DND-41 (cell line): ENCODE data around the gene SMIM41.

Source experiments
- ATAC-seq: fragments of 200-7000 bp; cut with Tn5 transposase; 3 replicates; pipeline ENCODE4 v1.9.1; 2021; ENCODE audit warnings: low read depth; ENCODE audit not compliant: insufficient read depth
- DNase-seq: peaks from one replicate; pipeline ENCODE4 v3.0.0-alpha.2; 2020
- H2AFZ ChIP-seq: 2 replicates; pipeline ENCODE4 v1.6.0; 2012; ENCODE audit warnings: low read depth, low read length
- H3K27ac ChIP-seq: 2 replicates; pipeline ENCODE4 v1.5.1; 2012; ENCODE audit warnings: low read length, inconsistent platforms
- H3K27me3 ChIP-seq: fragments of 200-600 bp; sonication (generic); 2 replicates; pipeline ENCODE4 v1.6.0; 2012; ENCODE audit warnings: low read length, mild to moderate bottlenecking, inconsistent platforms; ENCODE audit not compliant: insufficient read depth, poor library complexity
- H3K36me3 ChIP-seq: 2 replicates; pipeline ENCODE4 v1.5.1; 2012; ENCODE audit warnings: low read length, inconsistent platforms; ENCODE audit not compliant: insufficient read depth
- H3K4me1 ChIP-seq: 2 replicates; pipeline ENCODE4 v1.5.1; 2012; ENCODE audit warnings: mild to moderate bottlenecking, low read length; ENCODE audit not compliant: insufficient read depth
- H3K4me2 ChIP-seq: 2 replicates; pipeline ENCODE4 v1.6.0; 2012; ENCODE audit warnings: mild to moderate bottlenecking, moderate library complexity, low read length, inconsistent platforms; ENCODE audit not compliant: insufficient read depth
- H3K4me3 ChIP-seq, 2 experiments: fragments of 200-600 bp in 1 of 2; shearing (Covaris generic) in 1 of 2; 2 replicates each; pipeline ENCODE4 v1.5.1; 2012 to 2016; ENCODE audit warnings: inconsistent platforms in 2 of 2, low read length in 2 of 2, mild to moderate bottlenecking in 2 of 2, low read depth in 1 of 2, moderate library complexity in 1 of 2
- H3K79me2 ChIP-seq: 2 replicates; pipeline ENCODE4 v1.6.0; 2012; ENCODE audit warnings: low read length, inconsistent platforms; ENCODE audit not compliant: insufficient read depth
- H3K9ac ChIP-seq: 2 replicates; pipeline ENCODE4 v1.6.0; 2012; ENCODE audit warnings: low read depth, mild to moderate bottlenecking, inconsistent platforms, low read length, moderate library complexity
- H3K9me3 ChIP-seq: 2 replicates; pipeline ENCODE4 v1.5.1; 2012; ENCODE audit warnings: low read length, moderate library complexity, mild to moderate bottlenecking, inconsistent platforms; ENCODE audit not compliant: insufficient read depth, severe bottlenecking
- H4K20me1 ChIP-seq: 2 replicates; pipeline ENCODE4 v1.6.0; 2012; ENCODE audit warnings: low read length; ENCODE audit not compliant: insufficient read depth
- EZH2 ChIP-seq: IDR thresholded peaks from 3 replicates; pipeline ENCODE4 v1.6.1; 2012; ENCODE audit warnings: borderline replicate concordance, low read depth, mild to moderate bottlenecking, moderate library complexity, low read length, inconsistent platforms; ENCODE audit not compliant: severe bottlenecking
- TF ChIP-seq, protein P1 (sequence below): IDR thresholded peaks from 2 replicates; pipeline ENCODE4 v1.5.1; 2012; ENCODE audit warnings: borderline replicate concordance, low read length, moderate library complexity, mild to moderate bottlenecking; ENCODE audit not compliant: poor library complexity, severe bottlenecking; ENCODE audit errors: extremely low read depth

The SMIM41 gene

DNA sequence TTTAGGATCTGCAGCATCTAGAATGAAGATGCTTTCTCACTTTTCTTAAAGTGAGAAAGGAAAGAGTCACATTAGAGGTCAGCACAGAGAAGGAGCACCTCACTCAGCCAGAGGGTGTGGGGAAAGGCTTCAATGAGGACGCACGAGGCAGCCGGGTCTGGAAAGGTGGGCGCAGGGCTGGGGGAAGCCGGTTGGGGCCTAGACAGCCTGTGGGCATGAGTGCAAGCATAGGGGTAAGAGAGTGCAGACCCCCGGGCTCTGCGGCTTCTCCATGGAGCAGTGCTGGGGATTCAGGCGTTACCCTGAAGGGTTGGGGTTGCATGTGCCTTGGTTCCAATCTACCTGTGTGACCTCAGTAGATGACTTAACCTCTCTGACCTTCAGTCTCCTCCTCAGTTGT is 62.4 kb downstream of the SMIM41 start:
- no peak overlapping the region for H3K27ac ChIP-seq
- H3K4me3 ChIP-seq: no peak overlapping the region
- no peak overlapping the region for H3K4me2 ChIP-seq
- no peak for DNase-seq
- H4K20me1 ChIP-seq: 0 out of 2 replicates have a peak, but pooled peaks cover 10% of the 10 kb centered on the region
- H3K79me2 ChIP-seq: no peaks in the 10 kb centered on the region
- no peak for ATAC-seq
- TF ChIP-seq, protein P1, sequence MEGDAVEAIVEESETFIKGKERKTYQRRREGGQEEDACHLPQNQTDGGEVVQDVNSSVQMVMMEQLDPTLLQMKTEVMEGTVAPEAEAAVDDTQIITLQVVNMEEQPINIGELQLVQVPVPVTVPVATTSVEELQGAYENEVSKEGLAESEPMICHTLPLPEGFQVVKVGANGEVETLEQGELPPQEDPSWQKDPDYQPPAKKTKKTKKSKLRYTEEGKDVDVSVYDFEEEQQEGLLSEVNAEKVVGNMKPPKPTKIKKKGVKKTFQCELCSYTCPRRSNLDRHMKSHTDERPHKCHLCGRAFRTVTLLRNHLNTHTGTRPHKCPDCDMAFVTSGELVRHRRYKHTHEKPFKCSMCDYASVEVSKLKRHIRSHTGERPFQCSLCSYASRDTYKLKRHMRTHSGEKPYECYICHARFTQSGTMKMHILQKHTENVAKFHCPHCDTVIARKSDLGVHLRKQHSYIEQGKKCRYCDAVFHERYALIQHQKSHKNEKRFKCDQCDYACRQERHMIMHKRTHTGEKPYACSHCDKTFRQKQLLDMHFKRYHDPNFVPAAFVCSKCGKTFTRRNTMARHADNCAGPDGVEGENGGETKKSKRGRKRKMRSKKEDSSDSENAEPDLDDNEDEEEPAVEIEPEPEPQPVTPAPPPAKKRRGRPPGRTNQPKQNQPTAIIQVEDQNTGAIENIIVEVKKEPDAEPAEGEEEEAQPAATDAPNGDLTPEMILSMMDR: no peak
- no peak for TF ChIP-seq EZH2
- no peaks in the 10 kb centered on the region for H3K4me1 ChIP-seq
- H3K36me3 ChIP-seq: no peaks in the 10 kb centered on the region
- no peak overlapping the region for H3K9ac ChIP-seq
- H2AFZ ChIP-seq: no peak overlapping the region
- peaks cover 18% of the 10 kb centered on the region for H3K27me3 ChIP-seq
- no peaks in the 10 kb centered on the region for H3K9me3 ChIP-seq

DNA sequence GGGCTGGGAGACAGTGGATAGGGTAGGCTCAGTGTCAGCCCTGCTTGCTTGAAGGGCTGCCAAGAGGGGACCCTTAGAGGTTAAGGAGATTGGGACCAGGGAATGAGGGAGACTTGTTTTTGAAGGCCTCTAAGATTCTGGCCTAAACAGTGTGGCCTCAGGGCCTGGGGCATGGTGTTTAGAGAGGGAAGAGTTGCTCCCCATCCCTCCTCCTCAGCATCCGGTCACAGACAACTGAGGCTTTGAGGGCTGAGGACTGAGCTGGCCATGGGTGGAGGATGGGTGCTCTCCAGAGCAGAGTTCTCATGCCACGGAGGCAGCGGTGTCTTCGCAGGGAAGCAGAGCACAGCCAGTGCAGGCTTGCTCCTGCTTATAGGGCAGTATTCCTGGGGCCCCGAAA is 62.9 kb downstream of the SMIM41 start:
- Histone ChIP-seq H3K9me3 (no peaks in the 10 kb centered on the region), H3K4me2 (no peak overlapping the region), H3K27ac (no peak overlapping the region), H2AFZ (no peak overlapping the region), H3K79me2 (no peaks in the 10 kb centered on the region), H3K4me3 (no peak overlapping the region), H3K9ac (no peak overlapping the region), H3K4me1 (no peaks in the 10 kb centered on the region), H4K20me1 (0 out of 2 replicates have a peak, but pooled peaks cover 10% of the 10 kb centered on the region), H3K36me3 (no peaks in the 10 kb centered on the region), H3K27me3 (peaks cover 17% of the 10 kb centered on the region)
- TF ChIP-seq, protein P1: no peak
- no peak for TF ChIP-seq EZH2
- ATAC-seq: no peak
- DNase-seq: no peak

DNA sequence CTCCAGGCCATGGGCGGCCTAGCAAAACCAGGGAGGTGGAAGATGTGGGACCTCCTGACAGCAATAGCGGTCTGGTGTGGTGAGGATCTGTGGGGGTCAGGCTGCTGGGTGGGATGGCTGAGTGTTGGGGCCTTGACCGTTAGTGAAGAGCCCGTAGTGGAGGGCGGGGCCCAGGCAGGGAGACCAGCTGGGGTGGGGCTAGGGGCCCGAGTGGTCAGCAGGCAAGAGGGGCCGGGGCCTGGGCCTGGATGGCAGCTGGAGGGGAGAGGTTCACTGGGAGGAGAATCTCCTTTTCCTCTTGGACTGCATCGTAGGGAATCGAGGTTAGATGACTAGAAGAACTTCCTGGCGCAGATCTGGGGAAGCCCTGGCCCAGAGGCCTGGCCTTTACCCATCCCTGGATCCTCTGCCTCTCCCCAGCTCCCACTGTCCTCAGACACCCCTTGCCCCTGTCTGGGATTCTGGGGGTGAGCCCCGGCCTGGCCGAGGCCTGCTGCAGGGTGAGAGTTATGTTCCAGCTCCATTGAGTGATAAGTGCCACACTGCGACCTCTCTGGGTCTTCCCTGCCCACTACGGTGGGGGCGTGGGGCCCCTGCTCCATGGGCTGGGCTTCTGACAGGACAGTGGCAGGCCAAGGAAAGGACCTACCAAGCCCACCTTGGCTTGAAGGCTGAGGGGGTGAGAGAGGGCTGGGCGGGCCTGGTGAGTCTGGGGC is 65.2 kb downstream of the SMIM41 start:
- Histone ChIP-seq H3K4me2 (no peak overlapping the region), H3K9me3 (no peaks in the 10 kb centered on the region), H2AFZ (no peak overlapping the region), H3K9ac (no peak overlapping the region), H4K20me1 (peaks cover 6% of the 10 kb centered on the region; the same call in 1 of the 2 replicates), H3K4me3 (no peak overlapping the region), H3K4me1 (no peaks in the 10 kb centered on the region), H3K27me3 (peaks cover 5% of the 10 kb centered on the region), H3K27ac (no peak overlapping the region), H3K79me2 (no peaks in the 10 kb centered on the region), H3K36me3 (no peaks in the 10 kb centered on the region)
- TF ChIP-seq, protein P1: no peak
- TF ChIP-seq EZH2: no peak
- ATAC-seq: no peak
- no peak for DNase-seq
